HG02588 (cell line): ENCODE measurements around the gene TAF4.

ENCODE experiments used
- ATAC-seq: cut with Tn5 transposase; IDR thresholded peaks from one replicate; pipeline ENCODE4 v1.9.1; 2021; ENCODE audit warnings: mild to moderate bottlenecking, moderate library complexity; ENCODE audit not compliant: unreplicated experiment

TAF4 gene

GRCh38 chr20:61934716-61935530 lies 130.8 kb downstream of the TAF4 start:
- no peak for ATAC-seq

- ATAC-seq = no peak
Measured at GRCh38 chr20:61933951-61934715, 131.5 kb downstream of the TAF4 start.

- no peak for ATAC-seq
Measured at GRCh38 chr20:61933481-61933950, 132.2 kb downstream of the TAF4 start.

- ATAC-seq = no peak
Measured at GRCh38 chr20:61932711-61933480, 132.8 kb downstream of the TAF4 start.

- ATAC-seq = no peak
Measured at GRCh38 chr20:61932199-61932592, 133.5 kb downstream of the TAF4 start.

- ATAC-seq = no peak
Measured at GRCh38 chr20:61931476-61932198, 134.0 kb downstream of the TAF4 start.

- ATAC-seq = no peak
Measured at GRCh38 chr20:61930776-61931475, 134.8 kb downstream of the TAF4 start.

- ATAC-seq = no peak
Measured at GRCh38 chr20:61929971-61930666, 135.6 kb downstream of the TAF4 start.

GRCh38 chr20:61929561-61929960 lies 136.1 kb downstream of the TAF4 start:
- no peak for ATAC-seq

GRCh38 chr20:61927826-61928541 lies 137.7 kb downstream of the TAF4 start:
- ATAC-seq = no peak

- no peak for ATAC-seq
Measured at GRCh38 chr20:61927193-61927825, 138.4 kb downstream of the TAF4 start.

GRCh38 chr20:61926796-61927192 lies 138.9 kb downstream of the TAF4 start:
- ATAC-seq = no peak

GRCh38 chr20:61926253-61926613 lies 139.4 kb downstream of the TAF4 start:
- ATAC-seq = no peak

- no peak for ATAC-seq
Measured at GRCh38 chr20:61925555-61926252, 140.0 kb downstream of the TAF4 start.

- ATAC-seq = no peak
Measured at GRCh38 chr20:61924858-61925554, 140.7 kb downstream of the TAF4 start.
